Raji (cell line): ENCODE measurements around the gene CALHM3.

ENCODE experiments used
- POLR2A ChIP-seq: IDR thresholded peaks from 2 replicates; pipeline ENCODE4 v1.6.1; 2011; ENCODE audit warnings: low read depth, low read length, control low read depth; ENCODE audit not compliant: insufficient read depth

Gene CALHM3

GRCh38 chr10:103479135-103479534 is at the start of gene CALHM3:
TSS of gene CALHM3 (minus strand) at chr10:103479240. CDS start at chr10:103479032, 208 bp downstream.
- TF ChIP-seq POLR2A = no peak

- no peak for TF ChIP-seq POLR2A
Observed at GRCh38 chr10:103528549-103528948, 49.5 kb upstream of the CALHM3 start.

- no peak for TF ChIP-seq POLR2A
Observed at GRCh38 chr10:103525901-103526300, 46.9 kb upstream of the CALHM3 start.

- no peak for TF ChIP-seq POLR2A
Observed at GRCh38 chr10:103523683-103524082, 44.6 kb upstream of the CALHM3 start.

GRCh38 chr10:103519798-103520197 is 40.8 kb upstream of the CALHM3 start:
- no peak for TF ChIP-seq POLR2A

GRCh38 chr10:103517234-103518085 is 38.4 kb upstream of the CALHM3 start:
- no peak for TF ChIP-seq POLR2A

- TF ChIP-seq POLR2A = no peak
Observed at GRCh38 chr10:103514244-103514643, 35.2 kb upstream of the CALHM3 start.

- no peak for TF ChIP-seq POLR2A
Observed at GRCh38 chr10:103513380-103514060, 34.5 kb upstream of the CALHM3 start.

GRCh38 chr10:103512591-103513379 is 33.7 kb upstream of the CALHM3 start:
- TF ChIP-seq POLR2A = no peak

- TF ChIP-seq POLR2A = no peak
Observed at GRCh38 chr10:103512166-103512565, 33.1 kb upstream of the CALHM3 start.

- TF ChIP-seq POLR2A = no peak
Observed at GRCh38 chr10:103510791-103511752, 32.0 kb upstream of the CALHM3 start.

GRCh38 chr10:103510046-103510685 is 31.1 kb upstream of the CALHM3 start:
- no peak for TF ChIP-seq POLR2A

GRCh38 chr10:103507235-103508191 is 28.5 kb upstream of the CALHM3 start:
- no peak for TF ChIP-seq POLR2A
